SJCRH30 (cell line): Measurements from ENCODE around the gene DNAJC1. TPM values are rescaled to one million over a fixed set of nuclear protein-coding genes. Genes with fewer than 3 reads are reported as not detected.

Source experiments
- DNase-seq, 2 experiments: peaks; one replicate each; pipeline ENCODE4 v3.0.0-alpha.2; 2015 to 2020
- H3K27ac ChIP-seq: fragments of 250-450 bp; sonication (Bioruptor Pico); 2 replicates; pipeline ENCODE4 v1.5.1; 2020; ENCODE audit warnings: mild to moderate bottlenecking, moderate library complexity
- H3K27me3 ChIP-seq: fragments of 250-450 bp; sonication (Bioruptor Pico); 2 replicates; pipeline ENCODE4 v1.5.1; 2020; ENCODE audit warnings: mild to moderate bottlenecking, moderate library complexity
- H3K36me3 ChIP-seq: fragments of 250-450 bp; sonication (Bioruptor Pico); 2 replicates; pipeline ENCODE4 v1.5.1; 2020; ENCODE audit warnings: mild to moderate bottlenecking, moderate library complexity
- H3K4me1 ChIP-seq: fragments of 250-450 bp; sonication (Bioruptor Pico); 2 replicates; pipeline ENCODE4 v1.5.1; 2020; ENCODE audit warnings: mild to moderate bottlenecking, moderate library complexity
- H3K4me3 ChIP-seq: fragments of 250-450 bp; sonication (Bioruptor Pico); 2 replicates; pipeline ENCODE4 v1.5.1; 2020; ENCODE audit warnings: mild to moderate bottlenecking, moderate library complexity
- H3K9me3 ChIP-seq: fragments of 250-450 bp; sonication (Bioruptor Pico); replicated peaks from 2 replicates; pipeline ENCODE4 v1.5.1; 2020; ENCODE audit warnings: mild to moderate bottlenecking, moderate library complexity
- total RNA-seq: library from RNA; depleted of rRNA; stranded (reverse); fragments of >200 nt; shearing (Covaris generic); gene quantifications from 2 replicates; pipeline ENCODE4 v1.2.3, GENCODE V29; 2014

The DNAJC1 gene
- total RNA-seq, 1 experiment from 2014 or later: 11.4 TPM

DNA sequence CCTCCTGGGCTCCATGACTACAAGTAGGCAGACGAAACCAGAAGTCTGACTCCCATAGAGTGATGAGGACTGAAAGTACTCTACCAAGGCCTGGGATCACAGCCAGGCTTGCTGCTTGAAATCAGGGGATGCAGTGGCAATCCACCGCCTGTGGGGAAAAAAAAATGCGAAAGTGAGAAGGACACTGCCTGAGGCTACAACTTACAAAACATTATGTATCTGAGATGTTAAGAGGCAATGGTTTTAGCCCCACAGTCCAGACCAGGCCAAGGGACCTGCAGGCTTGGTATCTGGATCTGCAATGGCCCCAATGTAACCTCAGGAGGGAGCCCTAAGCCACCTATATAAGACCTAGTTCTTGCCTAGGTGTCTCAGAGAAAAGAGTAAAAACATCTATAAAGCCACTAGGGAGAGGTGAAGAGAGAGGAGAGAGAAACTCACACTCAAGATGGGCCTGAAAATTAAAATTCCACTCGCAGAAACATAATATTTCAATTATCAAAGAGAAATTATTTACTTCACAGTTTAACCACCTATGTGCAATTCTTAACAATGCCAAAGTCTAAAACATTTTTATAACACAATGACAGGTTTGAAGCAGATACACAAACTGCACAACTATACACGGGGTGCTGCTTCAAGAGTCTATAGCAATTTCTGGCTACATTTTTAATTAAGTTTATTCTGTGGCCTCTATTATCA lies 13.9 kb downstream of the DNAJC1 start:
- no peak overlapping the region for H3K27ac ChIP-seq
- H3K36me3 ChIP-seq: no peaks in the 10 kb centered on the region
- DNase-seq: peak; percentile 29 to 59
- H3K4me3 ChIP-seq: no peak overlapping the region
- no peaks in the 10 kb centered on the region; the same call in 1 of the 2 replicates for H3K9me3 ChIP-seq
- H3K4me1 ChIP-seq: no peaks in the 10 kb centered on the region
- H3K27me3 ChIP-seq: no peaks in the 10 kb centered on the region

- H3K4me3 ChIP-seq: no peak overlapping the region
- no peak overlapping the region for H3K27ac ChIP-seq
- no peaks in the 10 kb centered on the region for H3K36me3 ChIP-seq
- DNase-seq: no peak
- H3K9me3 ChIP-seq: no peaks in the 10 kb centered on the region; the same call in 1 of the 2 replicates
- no peaks in the 10 kb centered on the region for H3K4me1 ChIP-seq
- no peaks in the 10 kb centered on the region for H3K27me3 ChIP-seq
Measured at GRCh38 chr10:21985541-21985940, 18.0 kb downstream of the DNAJC1 start.

DNA sequence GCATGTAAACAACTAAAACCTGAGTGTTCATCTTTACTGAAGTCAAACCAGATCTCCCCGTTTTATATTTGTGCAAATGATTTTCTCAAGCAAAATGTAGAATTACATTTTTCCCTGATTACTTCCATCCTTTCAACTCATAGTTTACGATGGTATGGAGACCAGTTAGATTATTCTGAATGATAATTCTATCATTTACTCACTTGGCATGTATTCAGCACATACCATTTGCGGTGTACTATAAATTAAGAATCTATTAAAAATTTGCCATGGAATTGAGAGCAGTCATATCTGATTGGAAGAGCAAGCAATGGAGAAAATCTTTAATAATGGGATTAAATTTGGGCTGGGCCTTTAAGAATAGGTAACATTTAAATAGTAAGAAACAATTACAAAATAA lies 22.4 kb downstream of the DNAJC1 start:
- Histone ChIP-seq H3K27me3 (no peaks in the 10 kb centered on the region), H3K9me3 (no peaks in the 10 kb centered on the region; the same call in 1 of the 2 replicates), H3K4me1 (no peaks in the 10 kb centered on the region), H3K36me3 (no peaks in the 10 kb centered on the region), H3K4me3 (no peak overlapping the region), H3K27ac (no peak overlapping the region)
- no peak for DNase-seq

- no peaks in the 10 kb centered on the region for H3K4me1 ChIP-seq
- H3K9me3 ChIP-seq: no peaks in the 10 kb centered on the region
- DNase-seq: no peak
- no peaks in the 10 kb centered on the region for H3K27me3 ChIP-seq
- H3K27ac ChIP-seq: no peak overlapping the region
- no peaks in the 10 kb centered on the region for H3K36me3 ChIP-seq
- no peak overlapping the region for H3K4me3 ChIP-seq
Measured at GRCh38 chr10:21980691-21981090, 22.8 kb downstream of the DNAJC1 start.

DNA sequence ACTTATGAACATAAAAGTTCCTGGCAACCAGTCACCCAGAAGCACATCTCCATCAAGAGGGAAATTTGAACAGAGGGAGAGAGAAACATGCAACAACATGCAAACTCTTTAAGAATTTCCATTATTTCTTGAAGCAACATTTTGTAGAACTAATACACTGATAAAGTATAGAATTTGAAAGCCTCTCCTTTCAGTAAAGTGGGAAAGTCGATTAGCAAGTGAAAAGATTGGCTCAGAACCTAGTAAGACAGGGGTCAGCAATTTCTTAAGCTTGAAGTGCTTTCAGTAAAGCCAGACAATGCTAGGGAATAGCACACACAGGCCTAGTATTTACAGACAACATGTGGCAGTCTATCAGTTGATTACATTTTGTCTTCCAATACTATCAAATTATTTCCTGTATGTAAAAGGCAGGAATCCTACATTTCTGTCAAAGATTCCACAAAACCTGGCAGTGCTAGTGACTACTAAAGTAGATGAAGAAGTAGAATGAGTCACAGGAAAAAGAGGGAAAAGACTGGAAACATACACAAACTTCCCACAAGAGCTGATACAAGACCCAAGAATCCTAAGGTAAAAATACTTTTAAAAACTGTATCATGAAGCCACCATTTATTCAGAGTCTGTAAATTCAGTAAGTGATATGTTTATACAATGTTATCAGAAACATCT lies 25.2 kb downstream of the DNAJC1 start:
- Histone ChIP-seq H3K36me3 (no peaks in the 10 kb centered on the region), H3K27me3 (no peaks in the 10 kb centered on the region), H3K27ac (no peak overlapping the region), H3K4me3 (no peak overlapping the region), H3K9me3 (no peaks in the 10 kb centered on the region), H3K4me1 (no peaks in the 10 kb centered on the region; the same call in 1 of the 2 replicates)
- DNase-seq: no peak

DNA sequence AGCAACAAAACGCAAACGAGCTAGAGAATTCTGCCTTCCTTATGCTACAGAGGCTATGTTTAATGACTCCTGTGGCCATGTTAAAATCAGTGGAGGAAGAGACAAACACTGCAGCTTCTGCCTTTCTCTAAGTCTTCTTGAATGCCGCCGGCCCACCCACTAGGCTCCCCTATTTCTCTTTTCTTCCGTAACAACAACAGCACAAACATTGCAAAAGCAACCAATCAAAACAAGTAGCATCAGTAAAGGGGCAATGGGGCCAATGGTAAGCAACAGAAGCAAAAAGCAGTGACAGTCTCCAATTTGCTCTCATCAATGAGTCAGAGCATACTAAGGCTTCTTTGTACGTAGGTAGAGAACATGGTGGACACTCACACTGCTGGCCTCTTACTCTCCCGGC lies 26.8 kb downstream of the DNAJC1 start:
- H3K27me3 ChIP-seq: no peaks in the 10 kb centered on the region
- DNase-seq: no peak
- no peak overlapping the region for H3K27ac ChIP-seq
- no peaks in the 10 kb centered on the region; the same call in 1 of the 2 replicates for H3K4me1 ChIP-seq
- no peaks in the 10 kb centered on the region for H3K9me3 ChIP-seq
- no peaks in the 10 kb centered on the region for H3K36me3 ChIP-seq
- H3K4me3 ChIP-seq: no peak overlapping the region

DNA sequence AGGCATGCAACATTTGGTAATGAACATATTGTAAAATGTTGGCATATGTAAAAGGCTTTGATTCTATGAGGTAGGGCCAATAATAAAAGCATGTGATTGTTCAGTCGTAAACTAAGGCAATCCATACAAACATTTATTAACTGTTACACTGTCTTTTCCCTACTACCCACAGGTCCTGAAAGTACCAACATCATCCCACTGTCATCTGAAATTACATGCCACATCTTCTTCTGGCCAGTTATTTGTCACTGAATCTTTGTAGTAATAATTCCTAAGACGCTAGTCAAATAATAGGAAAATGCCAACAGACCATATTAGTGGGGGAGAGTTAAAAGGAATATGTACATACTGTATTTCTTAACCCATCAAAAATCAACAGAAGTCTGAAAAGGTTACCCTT lies 27.2 kb downstream of the DNAJC1 start:
- Histone ChIP-seq H3K4me3 (no peak overlapping the region), H3K36me3 (no peaks in the 10 kb centered on the region), H3K27ac (no peak overlapping the region), H3K4me1 (no peaks in the 10 kb centered on the region; the same call in 1 of the 2 replicates), H3K9me3 (no peaks in the 10 kb centered on the region), H3K27me3 (no peaks in the 10 kb centered on the region)
- no peak for DNase-seq

GRCh38 chr10:21975378-21975990 lies 28.0 kb downstream of the DNAJC1 start:
- Histone ChIP-seq H3K4me3 (no peak overlapping the region), H3K4me1 (no peaks in the 10 kb centered on the region; the same call in 1 of the 2 replicates), H3K27ac (no peak overlapping the region), H3K27me3 (no peaks in the 10 kb centered on the region), H3K9me3 (no peaks in the 10 kb centered on the region), H3K36me3 (no peaks in the 10 kb centered on the region)
- peak in 1 of 2 experiments; percentile 9 for DNase-seq

GRCh38 chr10:21972584-21972983 lies 30.9 kb downstream of the DNAJC1 start:
- Histone ChIP-seq H3K36me3 (no peaks in the 10 kb centered on the region), H3K9me3 (no peaks in the 10 kb centered on the region), H3K4me1 (no peaks in the 10 kb centered on the region; the same call in 1 of the 2 replicates), H3K27ac (no peak overlapping the region), H3K4me3 (no peak overlapping the region), H3K27me3 (no peaks in the 10 kb centered on the region)
- no peak for DNase-seq

DNA sequence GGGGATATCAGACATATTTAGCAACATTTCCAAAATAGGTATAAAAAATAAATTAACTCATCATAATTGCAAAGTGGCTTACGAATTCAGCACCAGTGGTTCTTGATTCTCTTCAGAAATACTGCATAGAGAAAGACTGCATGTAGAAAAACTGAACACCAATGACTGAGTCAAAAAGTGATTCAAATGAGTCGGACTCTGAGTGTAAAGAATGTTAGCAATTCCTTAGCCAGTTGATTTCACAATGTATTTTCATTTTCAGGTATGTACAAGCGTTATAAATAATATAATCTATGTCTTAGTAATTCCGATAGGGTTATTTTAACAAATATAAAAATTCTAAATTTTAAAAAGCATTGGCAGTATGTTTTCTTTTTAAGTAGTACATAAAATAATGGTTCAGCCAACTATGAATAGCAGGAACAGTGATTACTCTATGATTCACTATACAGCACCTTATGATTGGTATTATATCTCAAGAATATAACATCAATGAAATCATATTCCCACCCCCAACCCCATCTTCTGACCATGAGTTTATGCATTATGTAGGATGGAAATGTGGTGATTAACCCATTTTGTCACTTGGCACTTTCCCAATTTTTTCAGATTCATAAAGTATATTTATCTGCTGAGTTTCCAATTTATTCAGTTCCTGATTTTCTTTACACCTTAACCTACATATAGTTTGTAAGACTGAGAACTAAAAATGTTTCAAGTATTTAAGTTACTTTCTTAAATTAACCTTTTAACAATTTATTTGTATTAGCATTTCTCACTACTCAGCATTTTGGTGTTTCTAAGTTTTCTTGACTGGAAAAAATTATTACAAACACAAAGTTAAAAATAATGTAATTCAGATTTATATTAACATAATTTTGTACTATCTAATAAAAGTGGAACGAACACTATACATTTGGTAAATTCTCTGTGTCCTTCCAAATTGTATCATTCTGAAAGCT lies 33.9 kb downstream of the DNAJC1 start:
- H3K9me3 ChIP-seq: 0 out of 2 replicates have a peak, but pooled peaks cover 2% of the 10 kb centered on the region
- no peaks in the 10 kb centered on the region for H3K4me1 ChIP-seq
- H3K36me3 ChIP-seq: no peaks in the 10 kb centered on the region

DNA sequence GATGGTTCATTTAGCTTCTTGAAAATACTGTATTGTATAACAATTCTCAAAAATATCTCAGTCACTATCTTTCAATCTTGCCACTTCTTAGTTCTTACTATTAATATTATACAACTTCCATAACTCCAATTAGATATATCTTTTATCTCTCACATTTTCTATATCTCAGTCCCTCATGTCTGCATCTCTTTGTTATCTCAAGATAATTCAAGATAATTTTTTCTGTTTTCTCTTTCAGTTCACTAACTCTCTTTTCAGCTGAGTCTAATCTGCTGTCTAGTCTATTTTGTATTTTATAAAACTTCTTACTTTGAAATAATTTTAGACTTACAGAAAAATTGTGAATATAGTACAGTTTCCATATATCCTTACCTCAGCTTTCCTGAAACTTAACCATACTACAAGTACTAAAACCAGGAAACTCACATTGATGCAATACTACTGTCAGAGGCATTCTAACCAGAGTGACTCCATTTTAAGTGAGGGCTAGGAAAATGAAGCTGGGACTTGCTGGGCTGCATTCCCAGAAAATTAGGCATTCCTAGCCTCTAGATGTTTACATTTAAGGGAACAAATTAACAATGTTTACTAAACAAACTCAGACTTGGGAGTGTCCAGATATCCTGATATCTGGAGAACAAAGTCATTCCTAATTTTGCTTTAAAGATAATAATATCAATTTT lies 38.4 kb downstream of the DNAJC1 start:
- Histone ChIP-seq H3K36me3 (no peaks in the 10 kb centered on the region), H3K4me1 (no peaks in the 10 kb centered on the region), H3K9me3 (0 out of 2 replicates have a peak, but pooled peaks cover 2% of the 10 kb centered on the region), H3K4me3 (no peak overlapping the region), H3K27me3 (no peaks in the 10 kb centered on the region), H3K27ac (no peak overlapping the region)
- no peak for DNase-seq

More for the DNA sequence above, 33.9 kb downstream of the DNAJC1 start:
- no peak overlapping the region for H3K27ac ChIP-seq
- H3K27me3 ChIP-seq: no peaks in the 10 kb centered on the region
- no peak overlapping the region for H3K4me3 ChIP-seq
- DNase-seq: no peak

DNA sequence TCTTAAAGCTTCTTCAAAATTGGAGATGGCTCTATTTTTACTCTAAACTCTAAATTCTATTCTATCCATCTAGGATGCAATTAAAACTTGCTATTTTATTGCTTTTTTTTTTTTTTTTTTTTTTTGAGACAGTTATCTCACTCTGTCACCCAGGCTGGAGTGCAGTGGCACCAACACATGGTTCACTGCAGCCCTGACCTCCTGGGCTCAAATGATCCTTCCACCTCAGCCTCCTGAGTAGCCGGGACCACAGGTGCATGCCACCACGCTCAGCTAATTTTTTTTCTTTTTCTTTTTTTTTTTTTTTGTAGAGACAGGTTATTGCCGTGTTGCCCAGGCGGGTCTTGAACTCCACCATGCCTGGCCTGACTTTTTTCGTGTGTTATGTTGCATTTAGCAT lies 41.2 kb downstream of the DNAJC1 start:
- no peaks in the 10 kb centered on the region for H3K4me1 ChIP-seq
- DNase-seq: no peak
- H3K27me3 ChIP-seq: no peaks in the 10 kb centered on the region
- no peak overlapping the region for H3K4me3 ChIP-seq
- 0 out of 2 replicates have a peak, but pooled peaks cover 2% of the 10 kb centered on the region for H3K9me3 ChIP-seq
- H3K36me3 ChIP-seq: no peaks in the 10 kb centered on the region
- no peak overlapping the region for H3K27ac ChIP-seq

- Histone ChIP-seq H3K27ac (no peak overlapping the region), H3K36me3 (no peaks in the 10 kb centered on the region), H3K9me3 (0 out of 2 replicates have a peak, but pooled peaks cover 2% of the 10 kb centered on the region), H3K4me3 (no peak overlapping the region), H3K4me1 (no peaks in the 10 kb centered on the region), H3K27me3 (no peaks in the 10 kb centered on the region)
- DNase-seq: no peak
Measured at GRCh38 chr10:21961847-21962246, 41.7 kb downstream of the DNAJC1 start.

DNA sequence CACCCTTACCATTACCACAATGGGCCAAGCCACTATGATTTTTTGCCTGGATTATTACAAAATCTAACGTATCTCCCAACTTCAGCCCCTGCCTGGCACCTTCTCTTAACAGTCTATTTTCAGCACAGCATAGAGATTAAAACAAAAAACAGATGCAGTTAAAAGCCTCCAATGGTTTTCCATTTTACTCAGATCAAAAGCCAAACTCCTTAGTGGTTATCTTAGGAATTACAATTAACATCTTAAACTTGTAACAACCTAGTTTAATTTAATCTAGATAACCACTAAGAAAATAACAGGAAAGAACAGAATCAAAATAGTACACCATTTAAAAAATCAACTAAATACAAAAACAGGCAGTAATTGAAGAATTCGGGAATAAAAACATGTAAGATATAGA lies 43.5 kb downstream of the DNAJC1 start:
- H3K27ac ChIP-seq: no peak overlapping the region
- no peak for DNase-seq
- no peaks in the 10 kb centered on the region for H3K4me1 ChIP-seq
- H3K27me3 ChIP-seq: no peaks in the 10 kb centered on the region
- no peaks in the 10 kb centered on the region for H3K36me3 ChIP-seq
- no peaks in the 10 kb centered on the region for H3K9me3 ChIP-seq
- H3K4me3 ChIP-seq: no peak overlapping the region
